Central memory CD8-positive, alpha-beta T cell (primary cell): ENCODE measurements around the gene RNF4.
A peak's percentile ranks its signal among the peaks of the same experiment; 100 is the strongest.
"Not testable (repeated sequence)": the region's sequence is repeated elsewhere in the genome, so short reads cannot be mapped to it uniquely, and the experiment has no call there.

Source experiments
- ATAC-seq: fragments of 150-1000 bp; cut with Tn5 transposase; replicated peaks from 2 replicates; pipeline ENCODE4 v1.10.0; 2022; ENCODE audit warnings: mild to moderate bottlenecking, moderate FRiP score, moderate number of reproducible peaks; ENCODE audit not compliant: poor library complexity, severe bottlenecking; ENCODE audit errors: extremely low read depth
- DNase-seq, 2 donors: peaks; one replicate each; pipeline ENCODE4 v3.0.0; 2021; ENCODE audit warnings: low spot score in 2 of 2
- H3K27ac Mint-ChIP-seq: one replicate; pipeline ENCODE4 v1.8.0; 2022; ENCODE audit warnings: low read depth, mild to moderate bottlenecking, moderate library complexity, mixed read lengths
- H3K27me3 Mint-ChIP-seq: one replicate; pipeline ENCODE4 v1.8.0; 2022; ENCODE audit warnings: mixed read lengths
- H3K36me3 Mint-ChIP-seq: one replicate; pipeline ENCODE4 v1.8.0; 2022; ENCODE audit warnings: mild to moderate bottlenecking, moderate library complexity, mixed read lengths; ENCODE audit not compliant: insufficient read depth
- H3K4me1 Mint-ChIP-seq: one replicate; pipeline ENCODE4 v1.8.0; 2022; ENCODE audit warnings: mixed read lengths
- H3K4me3 Mint-ChIP-seq: one replicate; pipeline ENCODE4 v1.8.0; 2022; ENCODE audit warnings: mild to moderate bottlenecking, moderate library complexity, mixed read lengths
- H3K9me3 Mint-ChIP-seq: one replicate; pipeline ENCODE4 v1.8.0; 2022; ENCODE audit warnings: mixed read lengths

RNF4 gene

GRCh38 chr4:2511645-2512131 is 42.8 kb downstream of the RNF4 start:
- peak in 1 of 2 donors; percentile 26 for DNase-seq

DNA sequence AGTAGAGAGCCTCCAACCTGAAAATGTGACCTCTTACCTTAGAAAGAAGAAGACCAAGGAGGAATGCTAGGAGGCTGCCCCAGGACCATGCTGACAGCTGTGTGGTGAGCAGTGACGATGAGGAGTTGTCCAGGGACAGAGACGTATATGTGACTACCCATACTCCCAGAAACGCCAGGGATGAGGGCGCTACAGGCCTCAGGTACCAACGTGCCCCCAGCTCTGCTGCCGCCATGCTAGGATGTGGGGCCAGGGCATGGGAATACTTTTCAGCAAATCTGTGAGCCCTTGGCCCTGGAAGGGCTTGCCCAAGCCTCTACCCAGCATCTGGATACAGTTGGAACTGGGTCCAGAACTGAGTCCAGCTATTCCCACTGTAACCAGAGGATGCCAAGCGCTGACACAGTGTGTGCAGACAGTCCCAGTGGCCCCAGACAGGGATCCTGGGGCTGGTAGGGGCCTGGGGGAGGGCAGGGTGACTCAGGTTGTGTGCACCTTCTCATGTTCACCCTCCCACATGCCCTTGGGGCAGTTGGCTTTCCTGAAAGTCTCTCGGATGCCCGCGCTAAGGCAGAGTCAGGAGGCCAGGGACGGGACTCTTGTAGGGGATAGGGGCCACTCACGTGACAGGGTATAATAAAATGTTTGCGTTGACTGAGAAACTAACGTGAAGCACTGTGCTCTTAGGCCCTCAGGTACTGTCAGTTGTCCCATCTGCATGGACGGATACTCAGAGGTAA is 43.7 kb downstream of the RNF4 start:
- Mint-ChIP-seq H3K9me3 (no peaks in the 10 kb centered on the region), H3K4me3 (no peak overlapping the region), H3K4me1 (peaks cover 36% of the 10 kb centered on the region), H3K36me3 (peaks cover 47% of the 10 kb centered on the region), H3K27ac (peak overlapping the region; percentile 95), H3K27me3 (no peaks in the 10 kb centered on the region)
- DNase-seq (no peak), ATAC-seq (no peak)

More at GRCh38 chr4:2511645-2512131, 42.8 kb downstream of the RNF4 start:
- Mint-ChIP-seq H3K27me3 (no peaks in the 10 kb centered on the region), H3K9me3 (no peaks in the 10 kb centered on the region), H3K4me1 (peaks cover 39% of the 10 kb centered on the region), H3K27ac (peak overlapping the region; percentile 95), H3K4me3 (peak overlapping the region; percentile 48), H3K36me3 (peaks cover 50% of the 10 kb centered on the region)
- peak; percentile 78 for ATAC-seq

GRCh38 chr4:2514193-2514592 is 45.3 kb downstream of the RNF4 start:
- not testable (repeated sequence) for H3K4me3 Mint-ChIP-seq, ATAC-seq, H3K9me3 Mint-ChIP-seq, H3K27me3 Mint-ChIP-seq, DNase-seq
- peaks cover 35% of the 10 kb centered on the region for H3K36me3 Mint-ChIP-seq
- H3K4me1 Mint-ChIP-seq: peaks cover 27% of the 10 kb centered on the region
- peak overlapping the region; percentile 46 for H3K27ac Mint-ChIP-seq

- not testable (repeated sequence) for DNase-seq, H3K9me3 Mint-ChIP-seq, ATAC-seq, H3K4me3 Mint-ChIP-seq, H3K27me3 Mint-ChIP-seq
- Mint-ChIP-seq H3K27ac (peak overlapping the region; percentile 46), H3K4me1 (peaks cover 20% of the 10 kb centered on the region), H3K36me3 (peaks cover 33% of the 10 kb centered on the region)
These were observed 46.0 kb downstream of the RNF4 start for GRCh38 chr4:2514944-2515343.

- no peak for DNase-seq
- no peak for ATAC-seq
- Mint-ChIP-seq H3K4me1 (peaks cover 10% of the 10 kb centered on the region), H3K27me3 (no peaks in the 10 kb centered on the region), H3K27ac (peak overlapping the region; percentile 29), H3K36me3 (peaks cover 32% of the 10 kb centered on the region), H3K4me3 (no peak overlapping the region), H3K9me3 (no peaks in the 10 kb centered on the region)
These were observed 47.1 kb downstream of the RNF4 start for GRCh38 chr4:2515830-2516550.

DNA sequence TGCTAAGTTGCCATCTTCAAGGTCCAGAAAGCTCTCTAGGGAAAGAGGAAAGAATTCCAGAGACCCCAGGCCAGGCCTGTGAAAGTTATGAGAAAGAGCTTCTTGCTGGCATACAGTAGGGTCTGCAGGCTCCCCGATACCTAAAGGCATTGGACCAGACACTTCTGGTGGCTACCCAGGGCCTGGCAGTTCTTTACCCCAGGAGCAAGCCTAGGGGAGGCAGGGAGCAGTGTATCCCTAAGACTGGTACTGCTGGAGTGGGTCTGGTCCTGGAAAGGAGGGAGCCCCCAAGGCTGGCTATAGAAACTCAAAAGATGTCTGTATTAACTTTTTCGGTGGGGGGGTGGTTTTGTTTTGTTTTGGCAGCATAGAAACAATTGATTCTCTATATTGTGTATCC is 47.7 kb downstream of the RNF4 start:
- H3K4me1 Mint-ChIP-seq: peaks cover 7% of the 10 kb centered on the region
- no peaks in the 10 kb centered on the region for H3K9me3 Mint-ChIP-seq
- H3K4me3 Mint-ChIP-seq: no peak overlapping the region
- H3K27me3 Mint-ChIP-seq: no peaks in the 10 kb centered on the region
- ATAC-seq (no peak), DNase-seq (no peak)
- H3K36me3 Mint-ChIP-seq: peaks cover 30% of the 10 kb centered on the region
- H3K27ac Mint-ChIP-seq: peak overlapping the region; percentile 29

GRCh38 chr4:2526559-2526958 is 57.7 kb downstream of the RNF4 start:
- Mint-ChIP-seq H3K9me3 (no peaks in the 10 kb centered on the region), H3K27ac (no peak overlapping the region), H3K36me3 (no peaks in the 10 kb centered on the region), H3K4me3 (no peak overlapping the region), H3K4me1 (no peaks in the 10 kb centered on the region), H3K27me3 (no peaks in the 10 kb centered on the region)
- DNase-seq (no peak), ATAC-seq (no peak)

DNA sequence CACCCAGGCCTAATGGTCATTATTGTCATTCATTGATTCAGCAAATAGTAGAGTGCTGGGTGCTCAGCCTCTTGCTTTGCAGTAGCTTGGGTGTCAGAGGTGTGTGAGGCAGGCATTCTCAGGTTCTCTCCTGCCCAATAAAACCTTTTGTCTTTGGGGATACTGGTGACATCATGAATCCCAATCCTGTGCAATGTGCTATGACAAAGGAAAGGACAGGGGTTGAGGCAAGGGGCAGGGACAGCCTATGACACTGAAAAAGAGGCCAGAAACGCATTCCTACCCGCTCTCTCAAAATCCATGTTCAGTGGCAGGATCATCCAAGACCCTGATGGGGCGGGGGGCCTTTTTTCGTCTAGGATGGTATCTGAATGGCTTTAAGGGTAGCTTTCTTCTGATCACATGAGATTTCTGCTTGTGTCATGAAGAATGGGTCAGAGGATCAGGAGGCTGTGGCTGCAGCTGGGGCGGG is 66.0 kb downstream of the RNF4 start:
- Mint-ChIP-seq H3K36me3 (peaks cover 6% of the 10 kb centered on the region), H3K27ac (peak overlapping the region; percentile 90), H3K4me3 (peak overlapping the region; percentile 85), H3K9me3 (no peaks in the 10 kb centered on the region), H3K27me3 (no peaks in the 10 kb centered on the region), H3K4me1 (peaks cover 18% of the 10 kb centered on the region)
- no peak for ATAC-seq
- DNase-seq: no peak

DNA sequence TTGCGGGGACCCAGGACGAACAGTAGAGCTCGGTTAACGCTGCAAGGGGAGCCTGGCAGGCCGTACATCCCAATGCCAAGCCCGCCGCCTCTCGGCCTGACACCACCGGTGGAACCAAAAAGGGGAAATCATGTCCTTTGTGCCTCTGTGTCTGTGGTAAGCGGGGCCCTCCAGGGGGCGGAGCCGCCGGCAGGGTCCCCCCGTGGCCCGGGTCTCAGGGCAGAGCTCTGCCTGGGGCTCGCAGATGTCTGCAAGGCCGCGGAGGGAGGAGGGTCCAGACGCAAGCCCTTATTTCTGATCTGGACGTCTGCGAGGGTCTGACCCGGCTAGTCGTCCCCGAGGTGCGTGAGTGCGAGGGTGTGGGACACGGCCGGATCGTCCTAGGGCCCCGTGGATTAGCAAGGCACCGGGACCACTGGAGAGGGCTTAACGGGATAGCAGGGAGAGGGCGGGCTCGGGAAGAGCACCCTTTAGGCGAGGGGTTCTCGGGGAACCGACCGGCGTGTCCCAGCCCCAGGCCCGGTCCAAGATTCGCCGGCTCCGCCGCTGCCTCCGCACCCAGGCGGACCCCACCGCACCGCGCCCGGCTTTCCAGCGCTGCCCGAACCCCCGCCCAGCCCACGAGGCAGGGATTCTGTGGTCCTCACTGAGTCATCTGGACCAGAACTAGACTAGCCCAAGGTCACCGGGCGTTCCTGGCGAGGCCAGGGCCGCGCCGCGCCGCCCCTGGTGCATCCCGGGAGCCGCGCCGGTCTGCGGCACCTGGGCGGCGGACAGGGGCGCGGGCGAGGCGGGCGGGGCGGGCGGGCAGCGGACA is 66.7 kb downstream of the RNF4 start:
- peak; percentile 2 for ATAC-seq
- H3K27ac Mint-ChIP-seq: peak overlapping the region; percentile 90
- no peaks in the 10 kb centered on the region for H3K27me3 Mint-ChIP-seq
- H3K4me3 Mint-ChIP-seq: peak overlapping the region; percentile 85
- H3K9me3 Mint-ChIP-seq: no peaks in the 10 kb centered on the region
- peaks cover 6% of the 10 kb centered on the region for H3K36me3 Mint-ChIP-seq
- peak; percentile 39 to 40 for DNase-seq
- H3K4me1 Mint-ChIP-seq: peaks cover 18% of the 10 kb centered on the region

DNA sequence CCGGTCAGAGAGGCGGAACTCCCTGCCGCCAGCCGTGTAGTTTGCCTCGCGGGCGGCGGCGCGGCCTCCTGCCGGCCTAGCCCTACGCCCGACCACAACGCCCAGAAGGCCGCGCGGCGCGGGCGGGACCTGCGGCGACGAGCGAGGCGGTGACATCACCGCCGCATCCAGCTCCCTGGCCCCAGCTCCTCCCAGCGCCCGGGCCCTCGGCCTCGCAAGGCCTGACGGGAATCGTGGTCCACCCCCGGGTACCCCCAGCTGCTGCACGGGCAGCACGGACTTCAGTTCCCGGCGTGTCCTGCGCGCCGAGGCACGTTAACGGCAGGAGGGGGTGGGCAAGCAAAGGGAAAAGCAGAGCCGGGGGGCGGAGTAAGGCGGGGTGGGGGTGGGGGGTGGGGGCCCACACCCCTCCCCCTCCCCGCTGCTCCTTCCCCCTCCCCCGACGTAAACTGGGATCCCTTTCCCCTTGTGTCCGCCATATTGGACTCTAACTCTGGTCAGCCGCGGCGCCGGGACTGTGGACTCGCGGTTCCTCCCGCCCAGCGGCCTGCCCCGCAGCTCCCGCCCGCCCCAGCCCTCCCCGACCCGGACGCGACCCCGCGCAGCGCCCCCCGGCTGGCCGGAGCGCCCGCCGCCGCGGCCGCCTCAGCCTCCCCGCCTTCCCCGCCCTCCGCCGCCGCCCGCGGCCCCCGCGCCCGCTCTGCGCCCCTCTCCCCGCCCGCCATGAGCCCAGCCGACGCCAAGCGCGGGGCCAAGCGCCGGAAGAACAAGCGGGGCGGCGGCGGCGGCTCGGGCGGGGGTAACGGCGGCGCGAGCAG is 67.5 kb downstream of the RNF4 start, which contains the start of gene FAM193A:
Gene FAM193A (plus strand): TSS at position 455 of the 818 bp plus-strand sequence. CDS start 269 bp downstream, at position 724.
- Mint-ChIP-seq H3K4me1 (peaks cover 18% of the 10 kb centered on the region), H3K27me3 (no peaks in the 10 kb centered on the region), H3K27ac (peak within 1 kb of the TSS; percentile 90), H3K9me3 (no peaks in the 10 kb centered on the region), H3K36me3 (peaks cover 7% of the 10 kb centered on the region), H3K4me3 (peak within 1 kb of the TSS; percentile 85)
- DNase-seq: peak; percentile 91 to 99
- ATAC-seq: peak; percentile 96

GRCh38 chr4:2537011-2537830 is 68.3 kb downstream of the RNF4 start:
- H3K4me1 Mint-ChIP-seq: peaks cover 18% of the 10 kb centered on the region
- H3K9me3 Mint-ChIP-seq: no peaks in the 10 kb centered on the region
- ATAC-seq (no peak), DNase-seq (peak; percentile 44 to 45)
- peaks cover 7% of the 10 kb centered on the region for H3K36me3 Mint-ChIP-seq
- H3K4me3 Mint-ChIP-seq: peak overlapping the region; percentile 85
- H3K27me3 Mint-ChIP-seq: no peaks in the 10 kb centered on the region
- peak overlapping the region; percentile 90 for H3K27ac Mint-ChIP-seq
